Hematopoietic multipotent progenitor cell (in vitro differentiated cells): Measurements from ENCODE around the gene ZSWIM5. TPM values are rescaled to one million over a fixed set of nuclear protein-coding genes. Genes with fewer than 3 reads are reported as not detected.
"Not testable (repeated sequence)": the region's sequence is repeated elsewhere in the genome, so short reads cannot be mapped to it uniquely, and the experiment has no call there.

Experiments
- DNase-seq, 3 donors: peaks; one replicate each; pipeline ENCODE4 v3.0.0-alpha.2; 2011 to 2015; ENCODE audit warnings: low read depth in 2 of 3, low spot score in 2 of 3
- total RNA-seq: library from RNA; depleted of rRNA; stranded (reverse); fragments of >200 nt; gene quantifications from one replicate; pipeline ENCODE4 v1.2.3, GENCODE V29; 2012

ZSWIM5 gene
- total RNA-seq, result 2.7 TPM

- peak; percentile 37 to 61 (median 50) for DNase-seq
These were observed at the start of gene ZSWIM5 for GRCh38 chr1:45205910-45206721. Gene ZSWIM5 (minus strand): TSS chr1:45206605. CDS start chr1:45206350, 255 bp downstream.

- DNase-seq, result no peak
These were observed 48.1 kb upstream of the ZSWIM5 start for GRCh38 chr1:45254490-45254889.

- no peak for DNase-seq
These were observed 44.1 kb upstream of the ZSWIM5 start for GRCh38 chr1:45250544-45250943.

- not testable (repeated sequence) for DNase-seq
These were observed 41.6 kb upstream of the ZSWIM5 start for GRCh38 chr1:45248004-45248403.

- DNase-seq, result no peak
These were observed 40.4 kb upstream of the ZSWIM5 start for GRCh38 chr1:45246760-45247159.

- DNase-seq, result not testable (repeated sequence)
These were observed 40.0 kb upstream of the ZSWIM5 start for GRCh38 chr1:45246359-45246758.

- DNase-seq, result no peak
These were observed 38.3 kb upstream of the ZSWIM5 start for GRCh38 chr1:45244660-45245059.

- DNase-seq, result no peak
These were observed 37.3 kb upstream of the ZSWIM5 start for GRCh38 chr1:45243476-45244343.

GRCh38 chr1:45238846-45239245 is 32.4 kb upstream of the ZSWIM5 start:
- DNase-seq, result no peak

- no peak for DNase-seq
These were observed 29.7 kb upstream of the ZSWIM5 start for GRCh38 chr1:45236136-45236535.

- DNase-seq, result no peak
These were observed 24.1 kb upstream of the ZSWIM5 start for GRCh38 chr1:45230537-45230936.

- no peak for DNase-seq
These were observed 19.2 kb upstream of the ZSWIM5 start for GRCh38 chr1:45225598-45225997.

GRCh38 chr1:45223710-45224109 is 17.3 kb upstream of the ZSWIM5 start:
- DNase-seq, result not testable (repeated sequence)

- DNase-seq, result no peak
These were observed 15.3 kb upstream of the ZSWIM5 start for GRCh38 chr1:45221716-45222115.

- DNase-seq, result no peak
These were observed 10.5 kb upstream of the ZSWIM5 start for GRCh38 chr1:45216861-45217260.

GRCh38 chr1:45216200-45216541 is 9.8 kb upstream of the ZSWIM5 start:
- no peak for DNase-seq

GRCh38 chr1:45215485-45216199 is 9.2 kb upstream of the ZSWIM5 start:
- DNase-seq, result no peak

- no peak for DNase-seq
These were observed 7.5 kb upstream of the ZSWIM5 start for GRCh38 chr1:45213892-45214291.

- no peak for DNase-seq
These were observed 4.7 kb upstream of the ZSWIM5 start for GRCh38 chr1:45211076-45211475.

GRCh38 chr1:45206808-45207623 is 611 bp upstream of the ZSWIM5 start:
- DNase-seq, result no peak
